Measurements from ENCODE around the gene CYP27A1. TPM values are rescaled to one million over a fixed set of nuclear protein-coding genes. Genes with fewer than 3 reads are reported as not detected.
A peak's percentile ranks its signal among the peaks of the same experiment; 100 is the strongest.

Gene CYP27A1
- total RNA-seq, 1 experiment from 2014 or later: 57.1 TPM

GRCh38 chr2:218802386-218802994 lies 20.5 kb downstream of the CYP27A1 start:
- DNase-seq (ENCODE audit: low read depth, low spot score): no peak
- in situ Hi-C loops (cut with HindIII; ENCODE audit: low pct_unique_long_range_greater_than_20kb, low sequenced_read_pairs): no loop called here

DNA sequence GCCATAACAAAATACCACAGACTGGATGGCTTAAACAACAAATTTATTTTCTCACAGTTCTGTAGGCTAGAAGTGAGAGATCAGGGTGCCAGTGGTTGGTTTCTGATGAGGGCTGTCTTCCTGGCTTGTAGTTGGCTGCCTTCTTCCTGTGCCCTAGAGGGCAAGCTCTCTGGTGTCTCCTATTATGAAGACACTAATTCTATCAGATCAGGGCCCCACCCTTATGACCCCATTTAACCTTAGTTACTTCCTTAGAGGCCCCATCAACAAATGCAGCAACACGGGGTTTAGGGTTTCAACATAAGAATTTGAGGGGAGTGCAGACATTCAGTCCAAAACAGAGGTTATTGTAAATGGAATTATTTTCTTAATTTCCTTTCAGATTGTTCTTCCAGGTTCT lies 22.9 kb downstream of the CYP27A1 start:
- no peak for DNase-seq (ENCODE audit: low read depth, low spot score)
- in situ Hi-C loops (cut with HindIII; ENCODE audit: low pct_unique_long_range_greater_than_20kb, low sequenced_read_pairs): no loop called here

DNA sequence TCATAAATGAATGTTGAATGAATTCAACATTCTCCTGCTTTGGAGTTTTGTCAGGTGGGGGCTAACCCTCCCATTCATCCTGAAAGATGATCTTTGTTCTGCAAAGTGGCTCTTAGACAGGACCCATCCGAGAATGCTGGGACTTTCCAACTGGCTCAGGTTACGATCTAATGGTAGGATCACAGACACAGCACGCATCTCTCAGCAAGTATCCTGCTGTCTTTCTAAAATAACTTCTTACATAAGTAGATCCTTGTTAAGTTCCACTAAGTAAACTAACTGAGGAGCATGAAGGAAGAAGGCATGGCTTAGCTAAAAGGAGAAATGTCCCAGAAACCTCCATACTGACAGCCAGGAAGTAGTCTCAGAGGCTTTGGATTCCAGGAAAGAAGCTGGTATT lies 23.7 kb downstream of the CYP27A1 start:
- in situ Hi-C loops (cut with HindIII; ENCODE audit: low pct_unique_long_range_greater_than_20kb, low sequenced_read_pairs): no loop called here
- DNase-seq (ENCODE audit: low read depth, low spot score): peak; percentile 92

GRCh38 chr2:218806346-218806978 lies 24.5 kb downstream of the CYP27A1 start:
- in situ Hi-C loops (cut with HindIII; ENCODE audit: low pct_unique_long_range_greater_than_20kb, low sequenced_read_pairs): no loop called here
- peak; percentile 94 for DNase-seq (ENCODE audit: low read depth, low spot score)

DNA sequence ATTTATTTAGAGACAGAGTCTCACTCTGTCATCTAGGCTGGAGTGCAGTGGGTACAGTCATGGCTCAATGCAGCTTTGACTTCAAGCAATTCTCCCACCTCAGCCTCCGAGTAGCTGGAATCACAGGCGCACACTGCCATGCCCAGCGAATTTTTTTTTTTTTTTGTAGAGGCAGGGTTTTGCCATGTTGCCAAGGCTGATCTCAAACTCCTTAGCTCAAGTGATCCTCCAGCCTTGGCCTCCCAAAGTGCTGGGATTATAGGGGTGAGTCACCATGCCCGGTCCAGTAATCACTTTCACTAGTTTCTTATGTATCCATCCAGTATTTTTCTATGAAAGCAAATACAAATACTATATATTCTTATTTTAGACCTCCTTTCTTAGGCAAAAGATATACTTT lies 25.7 kb downstream of the CYP27A1 start:
- DNase-seq (ENCODE audit: low read depth, low spot score): no peak
- in situ Hi-C loops (cut with HindIII; ENCODE audit: low pct_unique_long_range_greater_than_20kb, low sequenced_read_pairs): no loop called here

GRCh38 chr2:218809515-218809914 lies 27.6 kb downstream of the CYP27A1 start:
- in situ Hi-C loops (cut with HindIII; ENCODE audit: low pct_unique_long_range_greater_than_20kb, low sequenced_read_pairs): no loop called here
- DNase-seq (ENCODE audit: low read depth, low spot score): no peak

DNA sequence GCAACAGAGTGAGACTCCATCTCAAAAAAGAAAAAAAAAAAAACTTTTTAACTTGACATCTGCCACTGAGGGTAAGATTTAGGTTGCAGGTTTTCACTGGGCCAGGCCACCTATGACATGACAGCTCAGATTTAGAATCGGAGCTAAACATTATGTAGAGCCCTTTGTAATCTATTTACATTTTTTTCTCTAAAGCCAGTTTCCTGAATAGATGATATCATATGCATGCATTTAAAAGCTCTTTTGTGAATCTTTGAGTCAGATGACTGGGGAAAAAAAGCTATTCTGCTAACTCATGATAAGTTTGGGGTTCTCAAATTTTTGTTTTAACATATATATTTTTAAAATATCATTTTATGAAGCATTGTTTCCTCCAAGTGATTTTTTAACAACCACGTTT lies 28.3 kb downstream of the CYP27A1 start:
- in situ Hi-C loops (cut with HindIII; ENCODE audit: low pct_unique_long_range_greater_than_20kb, low sequenced_read_pairs): no loop called here
- DNase-seq (ENCODE audit: low read depth, low spot score): peak; percentile 26

DNA sequence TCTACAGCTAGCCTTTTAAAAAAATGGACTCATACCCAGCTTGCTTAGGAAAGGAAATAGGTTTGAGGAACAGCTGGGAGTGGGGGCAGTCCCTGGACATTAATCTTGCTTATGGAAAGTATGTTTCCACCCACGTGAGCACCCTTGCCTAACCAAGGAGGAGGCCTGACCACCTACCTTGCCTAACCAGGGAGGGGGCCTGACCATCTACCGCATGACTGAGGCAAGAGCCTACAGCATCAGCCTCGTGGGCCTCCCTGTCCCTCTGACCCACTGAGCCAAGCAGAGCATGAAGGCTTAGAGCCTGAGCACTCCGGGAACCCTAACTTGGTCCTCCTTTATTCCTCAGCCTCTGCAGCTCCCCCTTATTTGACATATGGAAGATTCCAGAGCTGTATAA lies 29.4 kb downstream of the CYP27A1 start:
- no peak for DNase-seq (ENCODE audit: low read depth, low spot score)
- in situ Hi-C loops (cut with HindIII; ENCODE audit: low pct_unique_long_range_greater_than_20kb, low sequenced_read_pairs): no loop called here

GRCh38 chr2:218812096-218812815 lies 30.3 kb downstream of the CYP27A1 start:
- DNase-seq (ENCODE audit: low read depth, low spot score): no peak
- in situ Hi-C loops (cut with HindIII; ENCODE audit: low pct_unique_long_range_greater_than_20kb, low sequenced_read_pairs): no loop called here

GRCh38 chr2:218812861-218813260 lies 30.9 kb downstream of the CYP27A1 start:
- no peak for DNase-seq (ENCODE audit: low read depth, low spot score)
- in situ Hi-C loops (cut with HindIII; ENCODE audit: low pct_unique_long_range_greater_than_20kb, low sequenced_read_pairs): no loop called here

GRCh38 chr2:218813771-218814460 lies 32.0 kb downstream of the CYP27A1 start:
- DNase-seq (ENCODE audit: low read depth, low spot score): no peak
- in situ Hi-C loops (cut with HindIII; ENCODE audit: low pct_unique_long_range_greater_than_20kb, low sequenced_read_pairs): no loop called here

GRCh38 chr2:218814540-218815243 lies 32.7 kb downstream of the CYP27A1 start:
- in situ Hi-C loops (cut with HindIII; ENCODE audit: low pct_unique_long_range_greater_than_20kb, low sequenced_read_pairs): no loop called here
- no peak for DNase-seq (ENCODE audit: low read depth, low spot score)

GRCh38 chr2:218815244-218815637 lies 33.3 kb downstream of the CYP27A1 start:
- DNase-seq (ENCODE audit: low read depth, low spot score): no peak
- in situ Hi-C loops (cut with HindIII; ENCODE audit: low pct_unique_long_range_greater_than_20kb, low sequenced_read_pairs): no loop called here

DNA sequence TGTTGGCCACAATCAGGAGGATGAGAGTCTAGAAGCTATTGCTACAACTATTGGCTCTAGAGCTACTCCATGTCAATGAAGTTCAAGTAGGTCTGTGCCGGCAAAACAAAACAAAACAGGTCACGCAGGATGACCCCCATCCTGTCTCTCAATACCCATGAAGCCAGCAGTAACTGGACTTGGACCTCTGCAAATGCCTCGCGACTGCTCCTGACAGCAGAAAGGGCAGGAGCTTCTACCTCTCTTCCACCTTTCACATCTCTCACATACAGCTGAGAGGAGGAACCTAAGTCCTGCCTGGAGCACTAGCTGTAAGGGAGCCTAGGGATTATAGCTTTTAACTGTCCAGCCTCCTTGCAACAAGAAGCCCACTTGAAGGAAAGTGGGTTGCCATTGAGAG lies 33.7 kb downstream of the CYP27A1 start:
- in situ Hi-C loops (cut with HindIII; ENCODE audit: low pct_unique_long_range_greater_than_20kb, low sequenced_read_pairs): no loop called here
- DNase-seq (ENCODE audit: low read depth, low spot score): no peak

GRCh38 chr2:218816561-218817011 lies 34.6 kb downstream of the CYP27A1 start:
- in situ Hi-C loops (cut with HindIII; ENCODE audit: low pct_unique_long_range_greater_than_20kb, low sequenced_read_pairs): no loop called here
- no peak for DNase-seq (ENCODE audit: low read depth, low spot score)

DNA sequence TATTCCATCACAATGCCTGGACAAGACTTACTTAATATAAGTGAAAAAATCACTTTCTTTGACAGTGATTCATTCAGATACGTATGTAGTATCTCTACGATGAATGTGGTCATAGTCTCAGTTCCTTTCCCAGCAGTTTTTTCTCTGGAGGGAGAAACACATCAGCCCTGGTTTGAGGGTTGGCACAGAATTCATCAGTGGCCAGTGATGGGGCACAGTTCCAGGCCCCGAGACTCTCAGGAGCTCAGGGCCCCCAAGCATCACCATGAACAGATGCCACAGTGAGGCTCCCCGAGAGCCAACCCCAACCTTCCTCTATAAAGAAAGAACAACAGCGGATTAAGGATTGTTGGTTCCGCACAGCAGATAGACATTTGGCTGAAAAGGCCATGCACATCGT lies 37.1 kb downstream of the CYP27A1 start:
- no peak for DNase-seq (ENCODE audit: low read depth, low spot score)
- in situ Hi-C loops (cut with HindIII; ENCODE audit: low pct_unique_long_range_greater_than_20kb, low sequenced_read_pairs): no loop called here

- DNase-seq (ENCODE audit: low read depth, low spot score): no peak
- in situ Hi-C loops (cut with HindIII; ENCODE audit: low pct_unique_long_range_greater_than_20kb, low sequenced_read_pairs): no loop called here
Measured at GRCh38 chr2:218820746-218821369, 38.9 kb downstream of the CYP27A1 start.

Data from SK-MEL-5 (cell line).